Small intestine (tissue), 7 donors: Measurements from ENCODE around the gene GRID2. TPM values are rescaled to one million over a fixed set of nuclear protein-coding genes. Genes with fewer than 3 reads are reported as not detected.

ENCODE experiments used
- DNase-seq, 2 donors: peaks; one replicate each; pipeline versions ENCODE4 v3.0.0 to v3.0.0-alpha.2; 2013
- FAIRE-seq: peaks from 2 replicates; lab custom pipeline; 2012; peaks lifted over from hg19 to GRCh38; lab: Jason Lieb, UNC
- H3K27ac ChIP-seq, 3 donors: one replicate each; pipeline ENCODE4 v1.5.1; 2013; ENCODE audit warnings: low read length in 2 of 3, mild to moderate bottlenecking in 2 of 3, control low read depth in 1 of 3, inconsistent platforms in 1 of 3, low read depth in 1 of 3, moderate library complexity in 1 of 3
- H3K27me3 ChIP-seq, 3 donors: one replicate each; pipeline ENCODE4 v1.6.1; 2013; ENCODE audit warnings: low read length in 3 of 3, inconsistent platforms in 1 of 3; ENCODE audit not compliant: control insufficient read depth in 3 of 3, insufficient read depth in 3 of 3
- H3K36me3 ChIP-seq, 3 donors: one replicate each; pipeline ENCODE4 v1.6.1; 2013; ENCODE audit warnings: low read length in 3 of 3, inconsistent platforms in 1 of 3, low read depth in 1 of 3, mild to moderate bottlenecking in 1 of 3, moderate library complexity in 1 of 3; ENCODE audit not compliant: control insufficient read depth in 3 of 3, insufficient read depth in 2 of 3
- H3K4me1 ChIP-seq, 3 donors: one replicate each; pipeline ENCODE4 v1.6.1; 2013; ENCODE audit warnings: low read length in 2 of 3, inconsistent platforms in 1 of 3, low read depth in 1 of 3, mild to moderate bottlenecking in 1 of 3, moderate library complexity in 1 of 3; ENCODE audit not compliant: control insufficient read depth in 3 of 3, insufficient read depth in 2 of 3
- H3K4me3 ChIP-seq, 3 donors: one replicate each; pipeline ENCODE4 v1.5.1; 2013; ENCODE audit warnings: low read length in 3 of 3, control low read depth in 1 of 3, inconsistent platforms in 1 of 3, low read depth in 1 of 3, mild to moderate bottlenecking in 1 of 3, moderate library complexity in 1 of 3
- H3K9me3 ChIP-seq, 2 donors: one replicate each; pipeline ENCODE4 v1.6.1; 2013; ENCODE audit warnings: low read depth in 1 of 2, low read length in 1 of 2; ENCODE audit not compliant: control insufficient read depth in 2 of 2, insufficient read depth in 1 of 2
- WGBS, 3 donors: extraction: QIAGEN DNeasy Blood & Tissue Kit; methylation state at CpG; one replicate each; pipeline ENCODE4 v1.1.7; 2013; 5-methylcytosine and 5-hydroxymethylcytosine counted together
- polyA plus RNA-seq, 4 donors: library from polyadenylated mRNA; stranded (reverse) in 3 of 4; unstranded in 1 of 4; fragments of 200-250 nt in 3 of 4; fragments of 120-200 nt in 1 of 4; gene quantifications; one replicate each; pipeline versions ENCODE4 v1.2.1 to v1.2.3, GENCODE V29; 2013
- donor health status: healthy with polysubstance abuse.
- donor health status: control.
- donor health status: control.
- donor health status: Bipolar disorder and iron deficiency.
- donor health status: healthy.

GRID2 gene
- polyA plus RNA-seq, 4 donors = 0.06 to 0.27 (median 0.21) TPM; not detected in 1

DNA sequence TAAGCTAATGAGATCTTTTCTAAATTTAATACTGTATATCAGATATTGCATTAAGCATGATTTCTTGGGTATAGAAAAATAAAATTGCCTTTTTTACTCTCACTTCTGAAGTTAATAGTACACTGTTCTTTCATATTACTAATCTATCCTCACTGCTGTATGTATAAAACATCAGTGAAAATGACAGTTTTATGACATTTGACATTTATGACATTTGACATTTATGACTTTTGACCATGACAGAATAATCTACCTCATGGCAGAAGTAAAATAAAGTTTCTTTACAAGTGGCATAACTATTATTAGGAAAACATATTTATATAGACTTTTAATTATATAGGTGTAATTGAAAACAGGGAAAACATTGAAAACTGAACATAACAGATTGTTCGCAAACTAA is 13.3 kb downstream of the GRID2 start:
- FAIRE-seq = no peak
- WGBS, 3 donors = 92 to 98% (median 94%) methylated on average over 1 of the region's 1 CpG

GRCh38 chr4:92328095-92328494 is 24.3 kb downstream of the GRID2 start:
- Histone ChIP-seq H3K9me3 (no peaks in the 10 kb centered on the region), H3K27ac (no peak overlapping the region), H3K36me3 (no peaks in the 10 kb centered on the region), H3K4me1 (no peaks in the 10 kb centered on the region), H3K4me3 (no peak overlapping the region), H3K27me3 (no peaks in the 10 kb centered on the region)
- DNase-seq = peak in 1 of 2 donors; percentile 8
- WGBS, 3 donors = 17 to 38% (median 29%) methylated on average over 2 of the region's 2 CpGs
- no peak for FAIRE-seq

More for the DNA sequence above, 13.3 kb downstream of the GRID2 start:
- Histone ChIP-seq H3K9me3 (no peaks in the 10 kb centered on the region), H3K4me1 (no peaks in the 10 kb centered on the region), H3K4me3 (no peak overlapping the region), H3K36me3 (no peaks in the 10 kb centered on the region), H3K27me3 (no peaks in the 10 kb centered on the region), H3K27ac (no peak overlapping the region)
- DNase-seq = no peak

DNA sequence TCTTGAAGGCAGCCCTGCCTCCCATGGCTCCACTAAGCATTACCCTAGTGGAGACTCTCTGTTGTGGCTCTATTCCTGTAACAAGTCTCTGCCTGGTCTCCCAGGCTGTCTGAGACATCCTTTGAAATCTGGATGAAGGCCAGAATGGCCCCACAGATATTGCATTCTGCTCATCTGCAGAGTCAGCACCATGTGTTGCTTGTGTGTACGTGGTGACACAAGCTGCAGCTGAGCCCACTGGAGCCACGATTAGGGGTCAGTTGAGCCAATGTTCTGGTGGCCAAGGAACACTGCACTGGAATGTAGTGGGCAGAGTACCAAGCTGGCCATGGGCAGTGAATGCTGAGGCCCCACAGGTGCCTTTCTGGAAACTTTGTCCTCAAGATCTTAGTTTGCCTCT is 29.2 kb downstream of the GRID2 start:
- no peaks in the 10 kb centered on the region for H3K36me3 ChIP-seq
- no peaks in the 10 kb centered on the region for H3K4me1 ChIP-seq
- FAIRE-seq (no peak), DNase-seq (no peak)
- H3K9me3 ChIP-seq = no peaks in the 10 kb centered on the region
- H3K4me3 ChIP-seq = no peak overlapping the region
- no peak overlapping the region for H3K27ac ChIP-seq
- no peaks in the 10 kb centered on the region for H3K27me3 ChIP-seq
- WGBS, 3 donors = 67 to 84% (median 77%) methylated on average over 2 of the region's 2 CpGs

GRCh38 chr4:92334716-92335350 is 31.1 kb downstream of the GRID2 start:
- no peaks in the 10 kb centered on the region for H3K4me1 ChIP-seq
- no peaks in the 10 kb centered on the region for H3K27me3 ChIP-seq
- DNase-seq = no peak
- no peak for FAIRE-seq
- H3K4me3 ChIP-seq = no peak overlapping the region
- 17 to 36% (median 19%) methylated on average over 1 of the region's 1 CpG for WGBS, 3 donors
- no peaks in the 10 kb centered on the region for H3K36me3 ChIP-seq
- H3K27ac ChIP-seq = no peak overlapping the region
- H3K9me3 ChIP-seq = no peaks in the 10 kb centered on the region

GRCh38 chr4:92339676-92340075 is 35.9 kb downstream of the GRID2 start:
- Histone ChIP-seq H3K27me3 (no peaks in the 10 kb centered on the region), H3K9me3 (no peaks in the 10 kb centered on the region), H3K4me1 (no peaks in the 10 kb centered on the region), H3K36me3 (no peaks in the 10 kb centered on the region), H3K27ac (no peak overlapping the region), H3K4me3 (no peak overlapping the region)
- DNase-seq = no peak
- FAIRE-seq = no peak
- WGBS, 3 donors = 59 to 77% (median 75%) methylated on average over 4 of the region's 4 CpGs

DNA sequence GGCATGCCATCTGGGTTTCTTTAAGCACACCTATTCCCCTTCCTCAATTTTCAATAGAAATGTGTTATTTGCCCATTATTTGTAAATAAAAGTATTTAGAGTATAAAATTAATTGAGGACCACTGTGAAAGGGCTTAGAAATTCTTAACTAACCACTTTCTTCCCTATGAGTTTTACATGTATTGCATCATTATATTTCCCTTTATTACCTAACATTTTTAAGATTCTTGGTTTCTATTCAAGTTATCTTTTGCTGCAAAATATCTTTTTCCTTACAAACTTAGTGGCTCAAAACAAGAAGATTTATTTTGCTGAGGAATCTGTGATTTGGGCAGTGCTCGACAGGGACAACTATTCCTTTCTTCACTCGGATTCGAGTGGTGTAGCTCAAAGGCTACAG is 40.5 kb downstream of the GRID2 start:
- no peaks in the 10 kb centered on the region for H3K4me1 ChIP-seq
- H3K36me3 ChIP-seq = no peaks in the 10 kb centered on the region
- 88 to 94% (median 91%) methylated on average over 3 of the region's 3 CpGs for WGBS, 3 donors
- DNase-seq = no peak
- no peak for FAIRE-seq
- H3K9me3 ChIP-seq = no peaks in the 10 kb centered on the region
- no peaks in the 10 kb centered on the region for H3K27me3 ChIP-seq
- H3K27ac ChIP-seq = no peak overlapping the region
- no peak overlapping the region for H3K4me3 ChIP-seq

DNA sequence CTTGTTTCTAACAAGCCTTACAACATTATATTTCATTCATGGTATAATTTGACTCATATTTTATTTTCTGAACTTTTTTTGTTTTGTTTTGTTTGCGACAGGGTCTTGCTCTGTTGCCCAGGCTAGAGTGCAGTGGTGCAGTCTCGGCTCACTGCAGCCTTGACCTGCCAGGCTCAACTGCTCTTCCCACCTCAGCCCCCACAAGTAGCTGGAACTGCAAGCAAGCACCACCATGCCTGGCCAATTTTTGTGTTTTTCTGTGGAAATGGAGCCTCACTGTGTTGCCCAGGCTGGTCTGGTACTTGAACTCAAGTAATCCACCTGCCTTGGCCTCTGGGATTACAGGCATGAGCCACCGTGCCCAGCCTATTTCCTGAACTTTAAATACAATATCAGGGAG is 42.5 kb downstream of the GRID2 start:
- H3K27ac ChIP-seq = no peak overlapping the region
- no peaks in the 10 kb centered on the region for H3K36me3 ChIP-seq
- DNase-seq = no peak
- no peaks in the 10 kb centered on the region for H3K27me3 ChIP-seq
- no peak overlapping the region for H3K4me3 ChIP-seq
- no peaks in the 10 kb centered on the region for H3K9me3 ChIP-seq
- WGBS, 3 donors = 77 to 90% (median 83%) methylated on average over 3 of the region's 3 CpGs
- H3K4me1 ChIP-seq = no peaks in the 10 kb centered on the region
- no peak for FAIRE-seq

GRCh38 chr4:92357966-92358365 is 54.2 kb downstream of the GRID2 start:
- Histone ChIP-seq H3K27ac (no peak overlapping the region), H3K4me3 (no peak overlapping the region), H3K4me1 (no peaks in the 10 kb centered on the region), H3K9me3 (no peaks in the 10 kb centered on the region), H3K36me3 (no peaks in the 10 kb centered on the region), H3K27me3 (no peaks in the 10 kb centered on the region)
- 78 to 98% (median 92%) methylated on average over 2 of the region's 2 CpGs for WGBS, 3 donors
- DNase-seq = no peak
- FAIRE-seq = no peak

DNA sequence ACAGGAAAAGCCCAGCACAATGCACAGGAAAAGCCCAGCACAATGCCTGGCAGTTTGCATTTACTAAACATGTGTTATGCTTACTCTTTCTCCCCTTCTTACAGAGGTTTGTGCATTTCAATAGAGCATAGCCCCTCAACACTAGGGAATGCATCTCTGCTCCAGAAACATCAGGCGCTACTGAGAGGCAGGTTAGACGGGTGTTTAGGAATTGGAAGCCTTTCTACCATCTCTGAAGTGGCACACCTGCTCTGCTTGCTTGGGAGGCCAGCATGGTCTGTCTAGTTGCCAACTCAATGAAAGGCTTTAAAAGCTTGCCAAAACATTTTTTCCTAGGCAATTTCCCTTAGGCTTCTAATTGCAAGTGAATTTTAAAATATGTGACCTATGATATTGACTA is 55.7 kb downstream of the GRID2 start:
- no peak overlapping the region for H3K27ac ChIP-seq
- DNase-seq = no peak
- FAIRE-seq = no peak
- no peak overlapping the region for H3K4me3 ChIP-seq
- H3K9me3 ChIP-seq = no peaks in the 10 kb centered on the region
- H3K4me1 ChIP-seq = no peaks in the 10 kb centered on the region
- no peaks in the 10 kb centered on the region for H3K36me3 ChIP-seq
- WGBS, 3 donors = 59 to 72% (median 61%) methylated on average over 2 of the region's 2 CpGs
- no peaks in the 10 kb centered on the region for H3K27me3 ChIP-seq
